ENCODE data around the gene OSBPL6. TPM values are rescaled to one million over a fixed set of nuclear protein-coding genes. Genes with fewer than 3 reads are reported as not detected.

OSBPL6 gene
- total RNA-seq, 1 experiment from 2014 or later = 0.30 TPM

- Histone ChIP-seq H3K4me2 (ENCODE audit: low read depth, low read length, poor library complexity, severe bottlenecking) (no peak overlapping the region), H2AFZ (ENCODE audit: low read length) (no peak overlapping the region), H3K9me3 (ENCODE audit: low read length) (no peaks in the 10 kb centered on the region), H3K27me3 (ENCODE audit: low read length) (0 out of 2 replicates have a peak, but pooled peaks cover 4% of the 10 kb centered on the region), H3K9me2 (replicated peaks; ENCODE audit: insufficient read depth, low read length) (no peaks in the 10 kb centered on the region), H4K20me1 (ENCODE audit: insufficient read depth, low read depth, low read length) (no peaks in the 10 kb centered on the region), H3K4me1 (ENCODE audit: low read length) (no peaks in the 10 kb centered on the region), H3K79me2 (ENCODE audit: low read length) (no peaks in the 10 kb centered on the region), H3K4me3 (ENCODE audit: low read length) (no peak overlapping the region), H3K27ac (ENCODE audit: low read length) (no peak overlapping the region), H3K36me3 (ENCODE audit: insufficient read depth, low read length) (no peaks in the 10 kb centered on the region), H3K9ac (ENCODE audit: low read length) (no peak overlapping the region)
- DNase-seq = no peak
These were observed 49.6 kb downstream of the OSBPL6 start for GRCh38 chr2:178243961-178244360.

GRCh38 chr2:178244777-178245176 lies 50.5 kb downstream of the OSBPL6 start:
- Histone ChIP-seq H3K9me3 (ENCODE audit: low read length) (no peaks in the 10 kb centered on the region), H2AFZ (ENCODE audit: low read length) (no peak overlapping the region), H3K4me2 (ENCODE audit: low read depth, low read length, poor library complexity, severe bottlenecking) (no peak overlapping the region), H3K27me3 (ENCODE audit: low read length) (0 out of 2 replicates have a peak, but pooled peaks cover 4% of the 10 kb centered on the region), H3K79me2 (ENCODE audit: low read length) (no peaks in the 10 kb centered on the region), H3K4me3 (ENCODE audit: low read length) (no peak overlapping the region), H4K20me1 (ENCODE audit: insufficient read depth, low read depth, low read length) (no peaks in the 10 kb centered on the region), H3K9ac (ENCODE audit: low read length) (no peak overlapping the region), H3K36me3 (ENCODE audit: insufficient read depth, low read length) (no peaks in the 10 kb centered on the region), H3K9me2 (replicated peaks; ENCODE audit: insufficient read depth, low read length) (no peaks in the 10 kb centered on the region), H3K4me1 (ENCODE audit: low read length) (no peaks in the 10 kb centered on the region), H3K27ac (ENCODE audit: low read length) (no peak overlapping the region)
- no peak for DNase-seq

- Histone ChIP-seq H3K27me3 (ENCODE audit: low read length) (0 out of 2 replicates have a peak, but pooled peaks cover 4% of the 10 kb centered on the region), H4K20me1 (ENCODE audit: insufficient read depth, low read depth, low read length) (no peaks in the 10 kb centered on the region), H3K9ac (ENCODE audit: low read length) (no peak overlapping the region), H3K9me3 (ENCODE audit: low read length) (no peaks in the 10 kb centered on the region), H2AFZ (ENCODE audit: low read length) (no peak overlapping the region), H3K4me2 (ENCODE audit: low read depth, low read length, poor library complexity, severe bottlenecking) (no peak overlapping the region), H3K27ac (ENCODE audit: low read length) (no peak overlapping the region), H3K4me3 (ENCODE audit: low read length) (no peak overlapping the region), H3K36me3 (ENCODE audit: insufficient read depth, low read length) (no peaks in the 10 kb centered on the region), H3K9me2 (replicated peaks; ENCODE audit: insufficient read depth, low read length) (no peaks in the 10 kb centered on the region), H3K4me1 (ENCODE audit: low read length) (no peaks in the 10 kb centered on the region), H3K79me2 (ENCODE audit: low read length) (no peaks in the 10 kb centered on the region)
- no peak for DNase-seq
These were observed 52.4 kb downstream of the OSBPL6 start for GRCh38 chr2:178246696-178247095.

DNA sequence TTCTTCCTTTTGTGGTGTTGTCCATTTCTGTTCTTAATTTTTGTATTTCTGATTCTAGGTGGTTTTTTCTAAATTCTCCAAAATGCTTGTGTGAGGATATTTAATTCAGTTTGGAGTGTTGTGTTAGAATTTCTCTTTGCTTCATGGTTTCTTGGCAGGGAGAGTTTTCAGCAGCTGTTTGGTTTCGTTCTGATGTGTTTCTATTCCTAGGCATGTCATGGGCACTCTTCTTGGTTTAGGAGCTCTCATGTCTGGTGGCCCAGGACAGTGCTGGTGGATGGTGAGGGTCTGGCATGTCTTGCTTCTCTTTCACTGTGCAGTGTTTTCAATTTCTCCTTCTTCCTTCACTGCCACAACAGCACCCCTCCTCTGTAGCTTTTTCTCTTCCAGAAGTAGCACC lies 52.9 kb downstream of the OSBPL6 start:
- no peak for DNase-seq
- Histone ChIP-seq H3K4me1 (ENCODE audit: low read length) (no peaks in the 10 kb centered on the region), H3K27ac (ENCODE audit: low read length) (no peak overlapping the region), H3K4me2 (ENCODE audit: low read depth, low read length, poor library complexity, severe bottlenecking) (no peak overlapping the region), H2AFZ (ENCODE audit: low read length) (no peak overlapping the region), H3K9me2 (replicated peaks; ENCODE audit: insufficient read depth, low read length) (no peaks in the 10 kb centered on the region), H4K20me1 (ENCODE audit: insufficient read depth, low read depth, low read length) (no peaks in the 10 kb centered on the region), H3K79me2 (ENCODE audit: low read length) (no peaks in the 10 kb centered on the region), H3K9me3 (ENCODE audit: low read length) (no peaks in the 10 kb centered on the region), H3K36me3 (ENCODE audit: insufficient read depth, low read length) (no peaks in the 10 kb centered on the region), H3K9ac (ENCODE audit: low read length) (no peak overlapping the region), H3K27me3 (ENCODE audit: low read length) (0 out of 2 replicates have a peak, but pooled peaks cover 4% of the 10 kb centered on the region), H3K4me3 (ENCODE audit: low read length) (no peak overlapping the region)

- Histone ChIP-seq H2AFZ (ENCODE audit: low read length) (no peak overlapping the region), H3K27ac (ENCODE audit: low read length) (no peak overlapping the region)
These were observed 56.1 kb downstream of the OSBPL6 start for GRCh38 chr2:178250429-178250828.

DNA sequence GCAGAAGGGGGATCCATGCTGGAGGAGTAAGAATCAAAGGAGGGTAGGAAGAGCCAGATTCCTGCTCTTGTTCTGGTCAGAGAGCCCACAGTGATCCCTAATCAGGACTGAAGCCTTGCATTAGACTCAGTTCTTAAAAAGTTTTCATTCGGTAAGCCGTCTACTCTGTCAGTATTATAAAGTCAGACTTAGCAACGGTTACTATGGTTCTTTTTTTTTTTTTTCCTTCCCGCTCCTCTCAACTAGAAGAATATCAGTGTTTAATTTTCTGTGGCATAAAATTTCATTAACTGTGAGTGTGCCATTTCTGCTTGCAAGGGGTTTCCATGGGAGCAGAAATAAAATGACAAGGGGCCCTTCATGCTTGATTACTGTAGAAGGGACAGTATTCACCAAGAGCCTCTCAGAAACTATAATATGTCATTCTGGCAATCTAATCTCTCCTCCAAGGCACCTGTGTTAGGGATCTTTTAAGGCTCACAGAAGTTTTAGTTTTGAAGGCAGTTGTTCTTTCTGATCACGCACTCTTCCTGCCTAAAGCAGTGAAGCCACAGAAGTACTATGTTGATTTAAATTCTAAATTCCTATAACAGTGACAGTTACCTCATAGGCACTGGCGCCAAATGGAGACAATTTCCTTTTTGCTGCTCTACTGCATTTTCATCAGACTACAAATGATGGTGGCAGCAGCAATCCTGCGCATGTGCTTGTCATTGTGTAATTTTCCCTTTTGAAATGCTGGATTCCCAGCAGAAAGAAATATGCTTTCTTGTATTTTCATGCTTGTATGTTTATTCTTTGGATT lies 57.0 kb downstream of the OSBPL6 start:
- no peak overlapping the region for H3K4me3 ChIP-seq (ENCODE audit: low read length)
- DNase-seq = no peak
- H4K20me1 ChIP-seq (ENCODE audit: insufficient read depth, low read depth, low read length) = no peaks in the 10 kb centered on the region
- H3K4me2 ChIP-seq (ENCODE audit: low read depth, low read length, poor library complexity, severe bottlenecking) = no peak overlapping the region
- no peaks in the 10 kb centered on the region for H3K4me1 ChIP-seq (ENCODE audit: low read length)
- H3K27me3 ChIP-seq (ENCODE audit: low read length) = no peaks in the 10 kb centered on the region
- no peaks in the 10 kb centered on the region for H3K9me2 ChIP-seq (replicated peaks; ENCODE audit: insufficient read depth, low read length)
- no peaks in the 10 kb centered on the region for H3K36me3 ChIP-seq (ENCODE audit: insufficient read depth, low read length)
- H3K9me3 ChIP-seq (ENCODE audit: low read length) = no peaks in the 10 kb centered on the region
- H3K9ac ChIP-seq (ENCODE audit: low read length) = no peak overlapping the region
- H3K27ac ChIP-seq (ENCODE audit: low read length) = no peak overlapping the region
- no peaks in the 10 kb centered on the region for H3K79me2 ChIP-seq (ENCODE audit: low read length)
- H2AFZ ChIP-seq (ENCODE audit: low read length) = no peak overlapping the region

More at GRCh38 chr2:178250429-178250828, 56.1 kb downstream of the OSBPL6 start:
- H3K9me2 ChIP-seq (replicated peaks; ENCODE audit: insufficient read depth, low read length) = no peaks in the 10 kb centered on the region
- H3K27me3 ChIP-seq (ENCODE audit: low read length) = no peaks in the 10 kb centered on the region
- H3K9me3 ChIP-seq (ENCODE audit: low read length) = no peaks in the 10 kb centered on the region
- DNase-seq = no peak
- no peaks in the 10 kb centered on the region for H4K20me1 ChIP-seq (ENCODE audit: insufficient read depth, low read depth, low read length)
- no peaks in the 10 kb centered on the region for H3K79me2 ChIP-seq (ENCODE audit: low read length)
- H3K4me3 ChIP-seq (ENCODE audit: low read length) = no peak overlapping the region
- H3K4me2 ChIP-seq (ENCODE audit: low read depth, low read length, poor library complexity, severe bottlenecking) = no peak overlapping the region
- H3K9ac ChIP-seq (ENCODE audit: low read length) = no peak overlapping the region
- no peaks in the 10 kb centered on the region for H3K4me1 ChIP-seq (ENCODE audit: low read length)
- no peaks in the 10 kb centered on the region for H3K36me3 ChIP-seq (ENCODE audit: insufficient read depth, low read length)

- Histone ChIP-seq H3K36me3 (ENCODE audit: insufficient read depth, low read length) (no peaks in the 10 kb centered on the region), H3K9ac (ENCODE audit: low read length) (no peak overlapping the region), H3K9me2 (replicated peaks; ENCODE audit: insufficient read depth, low read length) (no peaks in the 10 kb centered on the region), H3K27me3 (ENCODE audit: low read length) (no peaks in the 10 kb centered on the region), H3K4me1 (ENCODE audit: low read length) (no peaks in the 10 kb centered on the region), H3K9me3 (ENCODE audit: low read length) (no peaks in the 10 kb centered on the region), H3K27ac (ENCODE audit: low read length) (no peak overlapping the region), H3K79me2 (ENCODE audit: low read length) (no peaks in the 10 kb centered on the region), H3K4me2 (ENCODE audit: low read depth, low read length, poor library complexity, severe bottlenecking) (no peak overlapping the region), H4K20me1 (ENCODE audit: insufficient read depth, low read depth, low read length) (no peaks in the 10 kb centered on the region), H3K4me3 (ENCODE audit: low read length) (no peak overlapping the region), H2AFZ (ENCODE audit: low read length) (no peak overlapping the region)
- no peak for DNase-seq
These were observed 62.2 kb downstream of the OSBPL6 start for GRCh38 chr2:178256382-178257042.

- Histone ChIP-seq H3K4me2 (ENCODE audit: low read depth, low read length, poor library complexity, severe bottlenecking) (no peak overlapping the region), H3K9me2 (replicated peaks; ENCODE audit: insufficient read depth, low read length) (no peaks in the 10 kb centered on the region), H3K79me2 (ENCODE audit: low read length) (no peaks in the 10 kb centered on the region), H3K4me3 (ENCODE audit: low read length) (no peak overlapping the region), H4K20me1 (ENCODE audit: insufficient read depth, low read depth, low read length) (no peaks in the 10 kb centered on the region), H3K27me3 (ENCODE audit: low read length) (no peaks in the 10 kb centered on the region), H3K36me3 (ENCODE audit: insufficient read depth, low read length) (no peaks in the 10 kb centered on the region), H3K4me1 (ENCODE audit: low read length) (no peaks in the 10 kb centered on the region), H3K9me3 (ENCODE audit: low read length) (no peaks in the 10 kb centered on the region), H2AFZ (ENCODE audit: low read length) (no peak overlapping the region), H3K27ac (ENCODE audit: low read length) (no peak overlapping the region), H3K9ac (ENCODE audit: low read length) (no peak overlapping the region)
- no peak for DNase-seq
These were observed 62.8 kb downstream of the OSBPL6 start for GRCh38 chr2:178257127-178257526.

Measured in Karpas-422 (cell line).